GM12873 (cell line): ENCODE measurements around the gene SBF1.

Experiments used
- CTCF ChIP-seq: IDR thresholded peaks from 2 replicates; pipeline ENCODE4 v1.5.1; 2012; ENCODE audit warnings: low read depth, mild to moderate bottlenecking, moderate library complexity, low read length, control low read depth; ENCODE audit not compliant: insufficient read depth; ENCODE audit errors: missing control alignments

The SBF1 gene

DNA sequence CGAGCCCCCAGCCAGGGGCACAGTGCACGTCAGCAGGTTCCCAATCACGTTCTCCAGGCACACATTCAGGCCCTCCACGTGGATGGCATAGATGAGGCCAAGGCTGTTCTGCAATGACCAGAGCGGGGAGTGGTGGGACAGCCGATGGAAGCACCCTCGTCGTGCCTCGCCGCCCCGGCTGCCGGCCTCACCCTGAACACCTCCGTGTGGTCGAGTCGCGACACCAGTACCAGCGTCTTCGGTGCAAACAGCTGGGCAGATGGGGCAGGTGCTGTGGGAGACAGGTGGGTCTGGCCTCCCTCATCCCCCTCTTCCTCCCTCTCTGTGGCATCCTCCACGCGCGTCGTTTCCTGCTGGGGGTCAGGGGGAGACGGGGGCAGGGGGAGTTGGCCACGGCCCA is 7.5 kb downstream of the SBF1 start:
- TF ChIP-seq CTCF, result no peak

- TF ChIP-seq CTCF, result no peak
Observed at GRCh38 chr22:50465066-50465930, 9.5 kb downstream of the SBF1 start.

DNA sequence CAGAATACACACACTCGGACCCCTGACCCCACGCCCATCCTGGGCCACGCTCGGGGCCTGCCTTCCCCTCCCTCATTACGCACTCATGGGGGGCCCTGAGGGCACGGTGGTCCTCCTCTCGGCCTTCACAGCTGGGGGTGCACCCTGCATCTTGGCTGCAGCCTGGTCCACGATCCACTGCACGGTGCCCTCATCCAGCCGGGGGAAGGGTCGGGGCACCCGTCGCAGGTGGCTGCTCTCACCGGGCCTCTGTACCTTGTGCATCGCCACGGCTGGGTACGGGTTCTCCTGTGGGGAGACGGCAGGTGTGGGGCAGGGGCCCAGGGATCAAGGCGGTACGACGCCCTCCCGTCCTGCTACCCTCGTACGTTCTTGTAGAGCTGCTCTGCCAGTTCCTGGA is 10.4 kb downstream of the SBF1 start:
- no peak for TF ChIP-seq CTCF

DNA sequence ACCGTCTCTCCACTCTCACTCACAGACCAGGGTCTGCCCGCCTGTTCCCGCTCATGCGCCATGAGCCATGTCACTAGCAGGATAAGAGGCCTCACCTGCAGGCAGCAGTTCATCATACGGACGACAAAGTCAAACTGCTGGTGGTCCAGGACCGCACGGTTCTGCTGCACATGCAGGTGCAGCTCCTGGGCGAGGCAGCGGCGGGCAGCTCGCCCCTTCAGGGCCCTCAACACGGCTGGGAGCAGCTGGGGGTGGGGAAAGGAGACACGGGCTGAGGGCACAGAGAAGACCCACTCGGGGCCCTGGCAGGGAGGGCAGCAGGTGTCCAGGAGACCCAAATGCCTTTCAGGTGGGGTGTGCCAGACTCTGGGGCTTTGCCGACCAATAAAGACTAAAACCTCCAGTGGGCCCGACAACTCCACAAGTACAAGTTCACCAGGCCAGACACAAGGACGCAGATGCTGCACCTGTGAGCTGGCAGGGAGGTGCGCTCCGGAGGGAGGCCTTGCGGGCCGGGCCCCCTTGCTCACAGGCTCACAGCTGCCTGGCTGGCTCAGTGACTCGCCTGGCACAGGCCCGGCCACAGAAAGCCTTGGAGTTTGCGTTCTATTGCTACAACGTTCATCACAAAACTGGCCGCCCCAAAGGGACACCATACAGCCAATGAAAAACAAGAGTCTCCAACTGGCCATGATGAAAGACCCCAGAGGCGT is 11.5 kb downstream of the SBF1 start:
- TF ChIP-seq CTCF, result no peak

DNA sequence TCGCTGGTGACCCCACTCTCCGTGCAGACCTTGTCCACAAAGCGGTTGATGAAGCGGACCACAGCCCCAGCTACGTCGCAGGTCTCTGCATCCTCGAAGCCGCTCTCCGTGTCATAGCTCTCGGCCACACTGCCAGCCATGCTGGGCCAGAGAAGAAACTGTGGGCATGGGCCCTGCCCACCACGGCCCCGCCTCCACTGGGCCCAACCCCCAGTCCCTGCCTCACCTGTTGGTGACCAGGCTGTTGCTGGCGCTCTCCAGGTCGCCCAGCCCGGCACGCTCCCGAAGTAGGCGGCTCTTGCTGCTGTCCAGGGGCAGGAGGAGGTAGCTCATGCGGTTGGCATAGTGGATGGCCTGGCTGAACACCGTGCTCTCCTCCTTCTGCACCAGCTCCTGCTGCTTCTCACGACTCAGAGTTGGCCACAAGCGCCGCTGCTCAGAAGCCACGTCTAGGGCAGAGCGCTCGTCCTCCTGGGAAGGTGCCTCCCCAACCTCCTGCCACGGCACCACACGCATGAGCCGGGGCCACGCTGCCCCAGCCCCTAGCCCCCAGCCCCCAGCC is 12.8 kb downstream of the SBF1 start:
- TF ChIP-seq CTCF, result no peak

DNA sequence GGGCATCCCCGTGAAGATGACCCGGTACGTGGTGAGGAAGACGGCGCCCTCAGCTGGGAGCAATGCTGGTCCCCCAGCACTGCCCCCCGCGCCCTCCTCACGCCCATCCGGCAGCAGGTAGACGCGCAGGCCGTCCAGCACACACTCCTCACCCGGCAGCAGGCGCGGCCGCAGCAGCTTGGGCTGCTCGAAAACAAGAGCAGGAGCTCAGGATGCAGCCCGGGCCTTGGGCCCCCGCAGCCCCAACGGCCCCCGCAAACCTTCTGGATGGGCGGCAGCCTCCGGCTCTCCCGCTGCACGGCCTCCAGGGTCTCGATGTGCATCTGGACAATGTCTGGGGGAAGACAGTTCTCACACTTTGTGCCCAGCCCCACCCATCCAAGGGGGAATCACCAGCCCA is 13.3 kb downstream of the SBF1 start:
- TF ChIP-seq CTCF, result no peak

DNA sequence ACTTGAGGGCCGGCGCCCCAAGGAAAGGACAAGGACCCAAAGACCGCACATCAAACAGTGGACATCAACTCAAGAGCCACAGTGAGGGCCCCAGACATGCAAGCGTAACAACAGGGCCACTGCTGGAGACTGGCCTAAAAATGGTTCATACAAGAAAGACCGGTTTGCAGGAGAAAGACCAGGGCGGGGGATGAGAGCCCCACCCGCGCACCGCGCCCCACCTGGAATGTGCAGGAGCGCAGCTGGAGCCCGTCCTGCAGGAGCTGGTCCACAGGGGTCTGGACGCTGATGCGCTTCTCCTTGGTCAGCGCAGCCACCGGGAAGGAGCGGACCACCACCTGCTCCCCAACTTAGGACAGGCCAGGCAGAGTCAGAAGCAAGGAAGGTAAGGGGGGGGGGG is 13.9 kb downstream of the SBF1 start:
- no peak for TF ChIP-seq CTCF
